ENCODE results near the gene L3MBTL4.
"Not testable (repeated sequence)": the region's sequence is repeated elsewhere in the genome, so short reads cannot be mapped to it uniquely, and the experiment has no call there.

The L3MBTL4 gene

DNA sequence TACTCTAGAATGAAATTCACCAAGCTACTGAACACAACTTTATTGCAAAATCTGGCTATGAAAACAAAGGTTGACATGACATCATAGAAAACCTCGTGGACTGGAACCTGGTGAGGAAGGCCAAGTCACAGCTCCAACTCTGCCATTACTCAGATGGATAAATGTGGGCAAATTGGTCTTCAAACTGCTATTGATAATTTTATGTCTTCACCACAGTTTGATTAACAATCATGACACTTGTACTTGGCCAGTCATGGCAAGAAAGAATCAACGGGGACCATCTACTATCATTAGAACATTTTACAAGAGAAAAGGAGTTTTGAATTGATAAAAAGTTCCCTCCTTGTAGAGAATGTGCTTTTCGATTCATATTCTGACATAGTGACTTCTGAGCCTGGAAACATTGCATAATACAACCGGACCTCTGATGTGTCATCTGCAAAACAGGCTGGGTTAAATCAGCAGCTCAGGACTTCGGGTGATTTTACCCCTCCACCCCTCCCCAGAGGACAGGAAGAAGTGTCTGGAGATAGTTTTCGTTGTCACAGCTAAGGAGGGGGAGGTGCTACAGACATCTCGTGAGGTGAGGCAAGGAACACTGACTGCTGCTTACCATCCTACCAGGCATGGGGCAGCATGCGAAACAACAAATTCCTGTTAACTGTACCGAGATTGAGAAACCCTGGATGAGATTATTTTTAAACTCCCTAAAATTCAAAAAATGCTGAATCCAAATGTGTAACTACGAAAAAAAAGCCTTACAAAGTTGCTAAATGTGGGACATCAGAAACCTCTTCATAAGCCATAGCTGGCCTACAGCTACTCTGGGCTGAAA is 8.4 kb downstream of the L3MBTL4 start:
- DNase-seq: no peak

- DNase-seq: no peak
These were observed 9.3 kb downstream of the L3MBTL4 start for GRCh38 chr18:6405237-6406074.

DNA sequence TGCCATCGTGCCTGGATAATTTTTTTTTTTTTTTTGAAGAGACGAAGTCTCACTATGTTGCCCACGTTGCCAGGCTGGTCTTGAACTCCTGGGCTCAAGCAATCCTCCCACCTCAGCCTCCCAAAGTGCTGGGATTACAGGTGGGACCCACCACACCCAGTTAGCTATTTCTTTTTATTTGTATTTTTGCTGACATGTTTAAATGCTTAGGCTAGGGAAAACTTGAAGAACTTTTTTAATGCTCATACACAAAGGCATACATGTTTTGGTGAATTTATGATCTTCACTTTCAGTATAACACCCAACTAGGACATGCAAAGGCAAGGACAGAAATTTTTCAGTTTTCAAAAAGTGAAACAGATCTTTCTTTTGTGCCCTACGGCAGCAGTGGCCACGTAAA is 9.9 kb downstream of the L3MBTL4 start:
- DNase-seq: no peak

DNA sequence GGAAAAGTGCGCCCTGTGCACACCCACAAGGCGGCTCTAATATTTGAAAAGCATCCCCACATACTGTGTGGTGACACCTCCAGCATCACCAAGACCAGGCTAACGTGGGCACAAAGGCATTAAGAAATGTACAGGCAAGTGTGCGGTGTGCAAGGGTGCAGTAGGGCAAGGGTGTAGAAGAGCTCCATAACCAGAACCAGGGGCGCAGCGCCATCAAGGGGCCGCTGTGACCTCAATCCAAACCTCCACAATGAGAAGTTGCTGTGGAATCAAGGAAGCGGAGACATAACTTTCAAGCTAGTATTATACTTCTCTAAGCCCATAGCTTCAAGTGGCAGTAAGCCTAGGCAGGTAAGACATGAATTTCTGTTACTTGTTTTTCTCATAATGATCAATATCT is 13.0 kb downstream of the L3MBTL4 start:
- no peak for DNase-seq

GRCh38 chr18:6399776-6400175 is 14.9 kb downstream of the L3MBTL4 start:
- DNase-seq: no peak

DNA sequence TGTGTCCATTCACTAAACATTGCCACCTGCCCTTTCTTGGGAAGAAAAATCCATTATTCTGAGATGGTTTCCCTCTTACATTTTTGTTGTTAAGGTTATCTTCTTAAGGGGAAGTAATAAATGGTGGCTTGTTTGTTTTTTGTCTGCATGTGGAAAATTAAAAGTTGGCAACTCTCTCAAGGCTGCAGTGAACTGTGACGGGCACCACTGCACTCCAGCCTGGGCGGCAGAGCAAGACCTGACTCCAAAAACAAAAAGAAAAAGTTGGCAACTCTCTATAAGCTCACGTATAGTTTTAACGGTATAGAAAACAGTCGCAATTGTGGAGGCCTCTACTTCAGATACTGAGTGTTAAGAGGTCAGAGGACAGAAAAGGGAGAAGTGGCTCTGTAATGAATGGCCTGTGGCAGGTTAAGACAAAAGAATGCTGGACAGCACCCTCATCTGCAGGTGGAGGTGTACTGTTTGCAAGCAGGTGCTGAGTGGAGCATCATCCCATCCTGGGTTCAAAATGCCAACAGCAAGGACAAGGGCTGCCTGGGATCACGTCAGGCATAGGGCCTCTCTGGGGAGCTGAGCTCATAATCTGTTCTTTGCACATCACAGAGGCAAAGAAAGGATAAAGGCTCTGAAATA is 16.7 kb downstream of the L3MBTL4 start:
- no peak for DNase-seq

- DNase-seq: no peak
These were observed 17.9 kb downstream of the L3MBTL4 start for GRCh38 chr18:6396847-6397246.

- DNase-seq: no peak
These were observed 18.4 kb downstream of the L3MBTL4 start for GRCh38 chr18:6396276-6396675.

DNA sequence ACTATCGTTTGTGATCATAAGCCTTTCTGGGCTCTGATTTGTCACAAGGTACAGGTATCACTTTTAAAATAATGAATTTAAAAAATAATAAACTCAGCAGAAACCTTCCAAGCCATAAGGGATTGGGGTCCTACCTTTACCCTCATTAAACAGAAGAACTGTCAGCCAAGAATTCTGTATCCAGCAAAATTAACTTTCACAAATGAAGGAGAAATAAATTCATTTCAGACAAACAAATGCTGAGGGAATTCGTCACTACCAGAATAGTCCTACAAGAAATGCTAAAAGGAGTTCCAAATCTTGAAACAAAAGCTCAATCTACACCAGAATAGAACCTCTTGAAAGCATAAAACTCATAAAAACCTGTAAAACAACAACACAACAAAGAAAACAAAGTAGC is 25.7 kb downstream of the L3MBTL4 start:
- no peak for DNase-seq

- DNase-seq: no peak
These were observed 31.7 kb downstream of the L3MBTL4 start for GRCh38 chr18:6382963-6383362.

DNA sequence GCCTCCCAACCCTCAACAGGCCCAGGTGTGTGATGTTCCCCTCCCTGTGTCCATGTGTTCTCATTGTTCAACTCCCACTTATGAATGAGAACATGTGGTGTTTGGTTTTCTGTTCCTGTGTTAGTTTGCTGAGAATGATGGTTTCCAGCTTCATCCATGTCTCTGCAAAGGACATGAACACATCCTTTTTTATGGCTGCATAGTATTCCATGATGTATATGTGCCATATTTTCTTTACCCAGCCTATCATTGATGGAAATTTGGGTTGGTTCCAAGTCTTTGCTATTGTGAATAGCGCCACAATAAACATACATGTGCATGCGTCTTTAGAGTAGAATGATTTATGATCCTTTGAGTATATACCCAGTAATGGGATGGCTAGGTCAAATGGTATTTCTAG is 37.2 kb downstream of the L3MBTL4 start:
- DNase-seq: not testable (repeated sequence)

DNA sequence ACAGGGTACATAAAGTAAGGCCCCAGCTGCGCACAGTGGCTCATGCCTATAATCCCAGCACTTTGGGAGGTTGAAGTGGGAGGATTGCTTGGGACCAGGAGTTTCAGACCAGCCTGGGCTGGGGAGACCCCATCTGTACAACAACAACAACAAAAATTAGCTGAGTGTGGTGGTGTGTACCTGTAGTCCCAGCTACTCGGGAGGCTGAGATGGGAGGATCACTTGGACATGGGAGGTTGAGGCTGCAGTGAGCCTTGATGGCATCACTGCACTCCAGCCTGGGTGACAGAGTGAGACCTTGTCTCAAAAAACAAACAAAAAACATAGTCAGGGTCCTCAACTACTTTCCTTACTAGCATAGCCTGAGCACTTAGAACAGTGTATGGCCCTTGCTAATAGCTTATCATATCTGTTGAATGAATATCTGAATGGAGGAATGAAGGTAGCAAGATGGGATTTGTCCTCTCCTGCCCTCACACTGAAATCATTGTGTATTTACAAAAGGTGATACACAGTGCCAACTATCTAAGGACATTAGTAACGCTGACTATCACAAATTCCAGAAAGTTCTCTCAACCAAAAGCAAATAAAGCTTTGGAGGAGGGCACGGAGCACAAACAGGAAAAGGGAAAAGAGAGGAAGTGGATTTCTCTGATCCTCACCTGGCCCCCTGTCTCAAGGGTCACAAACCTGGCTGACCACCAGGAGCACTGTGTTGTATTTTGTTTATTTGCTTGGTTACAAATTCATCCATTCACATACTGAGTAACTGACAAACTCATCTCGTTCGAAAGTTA is 38.1 kb downstream of the L3MBTL4 start:
- DNase-seq: no peak

DNA sequence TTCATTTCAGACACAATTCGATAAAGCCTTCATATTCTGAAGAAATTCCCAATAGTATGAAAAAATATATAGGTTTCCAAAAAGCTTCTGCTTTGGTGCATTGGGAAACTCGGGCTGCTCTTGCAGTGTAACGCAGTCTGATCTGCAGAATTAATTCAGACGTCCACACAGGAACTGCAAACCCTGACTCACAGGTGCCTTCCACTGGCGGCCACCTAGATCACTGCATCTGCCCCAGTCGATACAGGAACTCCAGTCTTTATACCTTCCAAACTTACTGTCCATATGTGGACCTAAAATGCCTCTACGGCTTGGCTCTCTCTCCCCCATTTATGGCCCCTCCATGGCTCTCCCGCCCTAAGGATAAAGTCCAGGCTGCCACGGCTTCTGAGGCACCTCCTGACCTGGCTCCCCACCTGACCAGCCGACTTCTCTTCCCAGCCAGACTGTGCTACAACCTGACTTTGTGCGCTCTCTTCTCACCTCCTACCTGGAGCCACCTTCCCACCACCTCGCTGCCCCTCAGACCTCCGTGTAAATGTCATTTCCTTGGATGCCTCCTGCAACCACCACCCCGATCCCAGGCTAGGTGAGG is 39.7 kb downstream of the L3MBTL4 start:
- DNase-seq: no peak

GRCh38 chr18:6374340-6374739 is 40.4 kb downstream of the L3MBTL4 start:
- no peak for DNase-seq

DNA sequence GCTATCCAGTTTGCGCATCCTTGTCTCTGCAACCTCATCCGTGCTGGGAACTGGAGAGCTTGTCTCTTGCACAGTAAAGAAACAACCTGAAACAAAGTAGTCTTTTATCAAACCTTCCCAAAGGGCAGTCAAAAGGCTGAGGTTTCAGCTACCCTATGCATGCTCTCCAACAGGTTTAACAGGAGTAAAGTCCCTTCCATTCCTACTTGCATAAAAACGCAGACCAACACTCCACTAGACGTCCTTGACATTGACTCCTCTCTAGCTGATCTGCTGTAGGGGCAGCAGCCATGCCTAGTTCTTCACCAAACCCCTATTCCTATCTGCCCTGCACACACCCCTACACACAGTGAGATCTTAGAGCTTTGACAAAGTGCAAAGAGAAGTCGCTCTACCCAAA is 41.5 kb downstream of the L3MBTL4 start:
- DNase-seq: no peak

GRCh38 chr18:6370886-6371635 is 43.6 kb downstream of the L3MBTL4 start:
- DNase-seq: no peak

DNA sequence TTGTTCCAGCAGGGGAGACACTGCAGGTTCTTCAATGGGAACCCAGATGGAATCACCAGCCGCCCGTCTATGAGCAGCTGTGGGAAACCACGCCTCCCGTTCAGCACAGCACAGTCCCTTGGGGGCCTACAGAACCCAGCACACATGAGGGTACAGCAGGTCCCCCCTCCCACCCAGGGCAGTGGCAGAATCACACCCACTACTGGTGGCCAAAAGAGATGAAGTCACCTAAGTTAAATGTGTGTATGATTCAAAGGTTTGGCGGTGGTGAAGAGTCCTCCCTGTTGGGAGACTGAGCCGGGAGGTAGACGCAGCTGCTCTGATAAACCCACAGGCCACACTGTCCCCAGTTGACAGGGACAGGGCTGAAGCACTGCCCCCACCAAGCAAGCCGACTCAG is 44.3 kb downstream of the L3MBTL4 start:
- DNase-seq: no peak

DNA sequence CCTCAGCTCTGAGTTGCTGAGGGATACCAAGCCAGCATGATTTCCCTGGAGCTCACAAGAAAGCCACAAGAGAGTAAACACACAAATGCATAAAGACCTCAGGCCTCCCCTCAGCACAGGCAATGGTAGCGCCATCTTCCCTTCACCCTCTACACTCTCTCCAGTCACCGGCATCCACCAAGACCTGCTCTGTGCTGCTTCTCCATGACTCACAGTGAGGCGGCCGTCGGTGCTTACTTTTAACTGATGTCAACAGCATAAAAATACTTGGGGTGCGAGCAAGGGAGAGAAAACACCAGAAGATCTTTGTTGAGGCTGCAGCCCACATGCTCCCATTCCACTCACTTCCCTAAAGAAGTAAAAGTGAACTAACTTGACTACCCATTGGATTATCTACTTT is 46.7 kb downstream of the L3MBTL4 start:
- DNase-seq: no peak

DNA sequence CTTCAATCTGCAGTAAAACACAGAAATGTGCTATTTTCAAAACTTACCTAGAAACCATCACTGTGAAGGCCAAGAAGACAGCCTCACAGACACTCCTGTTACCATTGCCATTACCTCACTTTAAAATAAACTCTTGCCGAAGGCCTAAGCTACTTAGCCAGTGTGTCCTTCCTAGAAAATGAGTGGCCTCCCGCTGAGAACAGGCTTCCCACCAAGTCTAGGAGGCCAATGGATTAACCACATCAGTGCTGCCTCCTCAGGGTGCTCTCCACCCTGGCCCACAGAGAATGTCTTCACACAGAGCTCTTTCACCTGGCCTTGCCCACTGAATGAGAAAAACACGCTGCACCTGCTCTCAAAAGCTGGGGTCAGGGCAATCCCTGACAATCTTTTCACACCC is 47.5 kb downstream of the L3MBTL4 start:
- DNase-seq: no peak

- DNase-seq: no peak
These were observed 47.9 kb downstream of the L3MBTL4 start for GRCh38 chr18:6366776-6367175.

DNA sequence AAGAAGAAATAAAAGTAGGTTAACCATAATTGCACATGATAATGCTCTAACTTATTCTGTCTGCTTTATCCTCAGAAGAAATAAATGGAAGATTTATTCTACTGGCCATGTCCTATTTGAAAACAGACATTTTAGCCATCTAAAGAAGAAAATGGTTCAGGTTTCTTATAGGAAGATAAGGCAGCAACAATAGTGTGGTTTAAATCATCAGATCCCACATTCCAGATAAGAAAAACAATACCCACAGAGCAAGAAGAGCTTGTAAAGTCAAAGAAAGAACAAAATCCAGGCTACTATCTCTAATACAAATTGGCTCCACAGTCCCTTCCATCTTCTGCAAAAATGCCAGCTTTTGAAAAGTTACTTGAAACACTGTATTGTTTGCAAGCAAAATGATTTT is 49.3 kb downstream of the L3MBTL4 start:
- DNase-seq: no peak

- DNase-seq: no peak
These were observed 51.5 kb downstream of the L3MBTL4 start for GRCh38 chr18:6363216-6363615.
